ENCODE measurements around the gene PXYLP1.
A peak's percentile ranks its signal among the peaks of the same experiment; 100 is the strongest.

Gene PXYLP1

GRCh38 chr3:141231101-141231951, at the start of gene PXYLP1:
Gene PXYLP1 (plus strand): TSS chr3:141231825. CDS start chr3:141260176, 28,351 bp downstream.
- peak; percentile 91 for DNase-seq (ENCODE audit: low read depth)
- H3K4me3 ChIP-seq (ENCODE audit: low read depth, low read length): peak within 1 kb of the TSS; percentile 65
- TF ChIP-seq MYC (IDR thresholded peaks at IDR 0.05; ENCODE audit: low read depth, low read length) (peak; percentile 92), POLR2A (IDR thresholded peaks at IDR 0.05; ENCODE audit: extremely low read depth, insufficient read length) (peak; percentile 89), CTCF (IDR thresholded peaks at IDR 0.05; ENCODE audit: low read depth, low read length) (no peak), MAX (IDR thresholded peaks at IDR 0.05; ENCODE audit: low read depth, low read length) (peak; percentile 59)

- H3K4me3 ChIP-seq (ENCODE audit: low read depth, low read length): no peak overlapping the region
- no peak for DNase-seq (ENCODE audit: low read depth)
- TF ChIP-seq MYC (IDR thresholded peaks at IDR 0.05; ENCODE audit: low read depth, low read length) (no peak), MAX (IDR thresholded peaks at IDR 0.05; ENCODE audit: low read depth, low read length) (no peak), CTCF (IDR thresholded peaks at IDR 0.05; ENCODE audit: low read depth, low read length) (no peak), POLR2A (IDR thresholded peaks at IDR 0.05; ENCODE audit: extremely low read depth, insufficient read length) (no peak)
These were observed 48.0 kb upstream of the PXYLP1 start for GRCh38 chr3:141183606-141184005.

GRCh38 chr3:141184430-141184829, 47.2 kb upstream of the PXYLP1 start:
- no peak for DNase-seq (ENCODE audit: low read depth)
- H3K4me3 ChIP-seq (ENCODE audit: low read depth, low read length): no peak overlapping the region
- TF ChIP-seq MAX (IDR thresholded peaks at IDR 0.05; ENCODE audit: low read depth, low read length) (no peak), MYC (IDR thresholded peaks at IDR 0.05; ENCODE audit: low read depth, low read length) (no peak), CTCF (IDR thresholded peaks at IDR 0.05; ENCODE audit: low read depth, low read length) (no peak), POLR2A (IDR thresholded peaks at IDR 0.05; ENCODE audit: extremely low read depth, insufficient read length) (no peak)

GRCh38 chr3:141191097-141191749, 40.4 kb upstream of the PXYLP1 start:
- no peak overlapping the region for H3K4me3 ChIP-seq (ENCODE audit: low read depth, low read length)
- TF ChIP-seq MAX (IDR thresholded peaks at IDR 0.05; ENCODE audit: low read depth, low read length) (no peak), CTCF (IDR thresholded peaks at IDR 0.05; ENCODE audit: low read depth, low read length) (no peak), MYC (IDR thresholded peaks at IDR 0.05; ENCODE audit: low read depth, low read length) (no peak), POLR2A (IDR thresholded peaks at IDR 0.05; ENCODE audit: extremely low read depth, insufficient read length) (no peak)
- no peak for DNase-seq (ENCODE audit: low read depth)

GRCh38 chr3:141192345-141192744, 39.3 kb upstream of the PXYLP1 start:
- TF ChIP-seq MYC (IDR thresholded peaks at IDR 0.05; ENCODE audit: low read depth, low read length) (0 out of 2 replicates have a peak, but pooled peaks have one; percentile 6), CTCF (IDR thresholded peaks at IDR 0.05; ENCODE audit: low read depth, low read length) (peak; percentile 86), MAX (IDR thresholded peaks at IDR 0.05; ENCODE audit: low read depth, low read length) (peak; percentile 62; the same call in 1 of the 2 replicates), POLR2A (IDR thresholded peaks at IDR 0.05; ENCODE audit: extremely low read depth, insufficient read length) (no peak)
- DNase-seq (ENCODE audit: low read depth): peak; percentile 90

More at GRCh38 chr3:141192345-141192744, 39.3 kb upstream of the PXYLP1 start:
- no peak overlapping the region for H3K4me3 ChIP-seq (ENCODE audit: low read depth, low read length)

All from NB4 (cell line).